NCI-H2227 (cell line): ENCODE measurements around the gene PXK.
A peak's percentile ranks its signal among the peaks of the same experiment; 100 is the strongest.

Experiments used
- DNase-seq: peaks from one replicate; lab custom pipeline; 2025; ENCODE audit not compliant: unreplicated experiment; lab: John Stamatoyannopoulos, UW

The PXK gene

DNA sequence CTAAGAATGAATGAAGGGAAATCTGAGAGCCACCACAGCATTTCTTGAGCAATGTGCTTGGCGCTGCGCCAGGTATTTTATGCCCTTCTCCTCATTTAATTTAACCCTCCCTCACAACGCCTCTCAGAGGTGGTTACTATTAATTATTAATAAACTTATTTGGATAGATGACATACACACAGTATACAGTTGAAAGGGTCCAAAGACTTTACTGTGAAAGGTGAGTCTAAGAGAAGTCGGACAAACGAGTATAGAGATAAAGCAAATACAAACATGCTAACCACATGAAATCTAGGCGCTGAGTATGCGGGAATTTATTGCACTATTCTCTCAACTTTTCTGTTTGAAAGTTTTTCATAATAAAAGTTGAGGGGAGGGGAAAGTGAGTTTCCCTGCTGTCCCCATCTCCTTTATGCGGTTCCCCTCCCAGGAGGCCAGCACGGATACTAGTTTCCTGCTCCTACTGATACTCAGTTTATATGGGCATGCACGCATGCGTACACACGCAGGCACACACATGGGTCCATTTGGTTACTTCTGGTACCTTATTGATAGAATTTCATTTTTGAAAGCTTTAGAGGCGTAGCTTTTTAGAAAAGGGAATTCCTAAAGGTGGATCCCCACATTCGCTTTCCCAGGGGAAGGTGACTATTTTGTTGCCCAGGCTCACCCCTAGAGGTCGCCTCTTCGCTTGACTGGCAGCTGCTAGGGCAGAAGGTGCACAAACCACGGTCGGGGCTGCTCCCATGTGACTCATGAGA, 130.7 kb downstream of the PXK start:
- peak; percentile 19 for DNase-seq

DNA sequence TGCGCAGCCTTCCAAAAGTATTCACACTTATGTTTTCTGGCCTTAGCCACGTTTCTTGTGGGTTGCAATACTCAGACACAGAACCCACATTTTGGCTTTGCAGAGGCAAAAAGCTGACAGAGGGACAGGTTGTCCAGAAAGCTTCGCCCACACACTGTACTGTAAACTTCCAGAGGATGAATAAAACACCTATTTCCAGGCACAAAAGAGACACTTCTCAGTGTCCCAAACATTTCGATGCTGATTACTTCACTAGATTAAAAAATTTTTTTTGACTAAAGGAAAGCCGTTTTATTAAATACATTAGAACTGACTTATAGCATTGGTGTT, 131.2 kb downstream of the PXK start:
- DNase-seq: no peak

- DNase-seq: no peak
Measured at GRCh38 chr3:58464866-58465265, 132.2 kb downstream of the PXK start.

DNA sequence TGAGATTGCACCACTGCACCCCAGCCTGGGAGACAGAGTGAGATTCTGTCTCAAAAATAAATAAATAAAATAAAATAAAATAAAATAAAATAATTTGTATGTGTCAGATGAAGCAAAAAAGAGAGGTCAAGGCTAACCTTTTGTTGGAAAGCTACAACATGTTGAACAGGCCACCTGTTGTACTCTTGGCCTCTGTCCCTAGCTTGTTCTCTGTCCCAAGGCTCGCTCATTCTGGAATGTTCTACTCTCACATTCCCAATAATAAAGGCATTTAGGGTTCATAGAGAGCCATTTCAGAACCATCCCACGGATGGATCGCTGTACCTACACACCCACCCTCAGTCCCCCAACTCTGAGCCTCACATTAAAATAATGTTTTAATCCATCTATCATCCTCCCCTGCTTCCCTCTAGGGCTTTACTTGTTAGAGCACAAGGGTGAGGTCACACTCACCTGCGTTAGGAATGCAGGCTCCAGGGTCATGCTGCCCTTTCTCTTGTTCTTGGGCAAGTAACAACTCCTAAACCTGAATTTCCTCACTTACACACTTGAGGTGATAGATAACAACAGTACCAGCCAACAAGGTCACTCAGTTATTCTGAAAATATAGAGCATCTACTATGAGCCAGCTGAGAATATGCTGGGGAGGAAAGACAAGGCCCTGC, 134.3 kb downstream of the PXK start:
- no peak for DNase-seq

GRCh38 chr3:58469096-58469495, 136.4 kb downstream of the PXK start:
- no peak for DNase-seq

DNA sequence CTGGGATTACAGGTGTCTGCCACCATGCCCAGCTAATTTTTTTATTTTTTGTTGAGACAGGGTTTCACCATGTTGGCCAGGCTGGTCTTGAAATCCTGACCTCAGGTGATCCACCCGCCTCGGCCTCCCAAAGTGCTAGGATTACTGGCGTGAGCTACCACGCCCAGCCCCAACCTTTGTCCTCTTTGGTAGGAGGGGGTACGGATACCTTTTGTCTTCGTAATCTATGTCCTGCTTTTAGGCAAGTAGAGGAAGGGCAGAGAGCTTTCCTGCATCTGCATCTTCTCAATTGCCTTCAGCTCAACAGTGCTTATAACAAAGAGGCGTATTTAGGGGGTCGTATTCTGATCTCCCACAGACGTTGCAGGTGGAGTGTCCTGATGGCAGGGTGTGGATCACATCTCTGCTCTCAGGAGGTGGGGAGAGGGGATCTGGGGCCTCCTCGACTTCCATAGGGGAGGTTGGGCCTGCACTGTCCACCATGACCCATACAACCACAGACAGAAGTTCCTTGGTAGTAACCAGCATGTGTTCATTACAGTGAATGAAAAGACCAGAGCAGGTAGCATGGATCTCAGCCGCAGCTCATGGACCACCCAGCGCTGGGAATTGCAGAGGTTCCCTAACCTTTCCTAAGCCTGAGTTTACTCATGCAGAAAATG, 137.8 kb downstream of the PXK start:
- DNase-seq: no peak

GRCh38 chr3:58471025-58471887, 138.6 kb downstream of the PXK start:
- DNase-seq: peak; percentile 12

DNA sequence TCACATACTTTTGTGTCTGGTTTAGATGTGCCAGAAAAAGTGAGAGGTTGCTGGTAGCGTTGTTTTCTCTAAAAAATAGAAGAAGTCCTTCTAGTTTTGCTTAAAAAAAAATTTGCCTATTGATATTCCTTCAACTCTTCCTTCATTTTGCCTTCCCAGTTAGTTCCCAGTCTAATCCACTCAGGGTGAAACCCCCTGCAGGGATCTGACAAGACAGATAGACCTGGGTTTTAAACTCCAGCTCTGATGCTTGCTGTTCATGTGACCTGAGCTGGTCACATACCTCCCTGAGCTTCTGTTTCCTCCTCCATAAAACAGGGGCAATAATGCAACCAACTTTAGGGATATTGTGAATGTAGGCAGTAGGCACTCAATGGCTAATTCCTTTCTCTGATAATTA, 140.6 kb downstream of the PXK start:
- DNase-seq: no peak

- no peak for DNase-seq
Measured at GRCh38 chr3:58474348-58474911, 141.7 kb downstream of the PXK start.

DNA sequence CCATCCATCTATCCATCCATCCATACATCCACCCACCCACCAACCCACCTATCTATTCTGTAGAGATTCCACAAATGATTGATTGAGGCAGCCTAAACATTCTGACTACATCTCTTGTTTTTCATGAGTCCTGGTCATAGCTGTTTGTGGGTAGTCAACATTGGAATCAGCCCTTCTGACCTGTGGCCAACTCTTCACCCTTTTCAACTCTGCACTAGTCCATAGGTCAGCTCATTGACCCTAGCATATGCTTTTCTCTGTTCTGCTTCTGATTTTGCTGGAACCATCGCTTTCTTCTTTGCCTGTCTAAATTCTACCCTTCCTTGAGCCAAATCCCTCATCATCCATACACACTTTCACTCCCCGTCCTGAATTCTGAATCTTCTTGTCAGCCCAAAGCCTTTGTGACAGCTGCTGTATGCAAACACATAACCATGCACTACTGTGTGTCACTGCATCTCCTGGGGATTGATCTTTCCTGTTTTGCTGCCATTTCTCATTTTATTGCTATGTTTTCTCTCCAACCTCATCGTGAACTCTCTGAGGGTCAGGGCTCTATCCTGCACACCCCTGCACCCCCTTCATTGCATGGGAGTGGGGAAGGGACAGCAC, 142.4 kb downstream of the PXK start:
- no peak for DNase-seq
